GM23248 (cell line): Measurements from ENCODE around the gene LAMA3.

Experiments used
- EZH2 ChIP-seq: fragments of 200-600 bp; sonication (generic); IDR thresholded peaks from 2 replicates; pipeline ENCODE4 v1.6.1; 2018; ENCODE audit warnings: antibody characterized with exemption, mild to moderate bottlenecking; ENCODE audit not compliant: insufficient read depth, poor library complexity, severe bottlenecking
- EZH2phosphoT487 ChIP-seq: fragments of 200-600 bp; sonication (generic); IDR thresholded peaks from 2 replicates; pipeline ENCODE4 v1.6.1; 2018; ENCODE audit warnings: antibody characterized with exemption, moderate library complexity, mild to moderate bottlenecking, low read depth; ENCODE audit not compliant: insufficient read depth

DNA sequence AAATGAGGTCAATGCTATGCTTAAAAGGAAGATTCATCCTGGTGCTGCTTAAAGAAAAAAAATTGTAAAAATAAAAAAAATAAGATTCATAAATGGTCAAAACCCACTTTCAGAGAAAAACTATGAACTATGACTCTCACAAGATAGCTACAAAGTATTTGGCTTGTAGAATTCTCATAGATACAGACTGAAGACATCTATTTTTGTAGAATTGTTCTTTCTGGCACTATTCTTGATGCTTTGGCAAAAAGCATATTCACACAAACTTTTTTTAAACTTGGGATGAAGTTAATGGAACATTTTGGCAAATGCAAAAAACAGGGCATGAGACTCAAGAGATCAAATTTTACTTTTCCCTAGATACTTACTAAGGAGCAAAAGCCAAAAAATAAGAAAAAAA is 14.0 kb upstream of the LAMA3 start:
- no peak for TF ChIP-seq EZH2
- TF ChIP-seq EZH2phosphoT487: no peak
